HCT116 (cell line): ENCODE results near the gene CCKAR. TPM values are rescaled to one million over a fixed set of nuclear protein-coding genes. Genes with fewer than 3 reads are reported as not detected.

ENCODE experiments used
- ATAC-seq: fragments of 200-7000 bp; cut with Tn5 transposase; 2 replicates; pipeline ENCODE4 v1.9.1; 2020; ENCODE audit warnings: mild to moderate bottlenecking, moderate library complexity
- BruUV-seq: library from RNA; stranded (reverse); fragments of 400-500 nt; replicated peaks from 2 replicates; lab custom pipeline; 2021; lab: Mats Ljungman, UMichigan
- CTCF ChIA-PET: fragments of 300-600 bp; sonication (Branson Sonifier 250); formaldehyde crosslinking; loops from one replicate; lab custom pipeline; 2021; ENCODE audit warnings: antibody characterized with exemption; lab: Charles Lee
- POLR2A ChIA-PET: fragments of 300-600, 350-600 bp; sonication (Branson Sonifier 250); formaldehyde crosslinking; loops from one replicate; lab custom pipeline; 2021; ENCODE audit warnings: antibody characterized with exemption; lab: Charles Lee
- RAD21 ChIA-PET, 2 experiments: fragments of 300-600 bp; sonication (Branson Sonifier 250); formaldehyde crosslinking; loops; one replicate each; lab custom pipeline; 2023; ENCODE audit warnings: low total read pairs in 2 of 2; ENCODE audit not compliant: uncharacterized antibody in 2 of 2, unreplicated experiment in 2 of 2, low non-redundant PET in 1 of 2; lab: Charles Lee
- DNase-seq: peaks from one replicate; pipeline ENCODE4 v3.0.0-alpha.2; 2010; ENCODE audit warnings: low read depth, low spot score
- H2AFZ ChIP-seq: fragments of 200-600 bp; shearing (Covaris generic), sonication (generic); 2 replicates; pipeline ENCODE4 v1.6.1; 2017; ENCODE audit warnings: low read depth, mixed run types, mixed read lengths, antibody characterized with exemption, low read length; ENCODE audit not compliant: poor library complexity, severe bottlenecking
- H3K27ac ChIP-seq: 2 replicates; pipeline ENCODE4 v1.5.1; 2012; ENCODE audit warnings: low read depth, low read length
- H3K27me3 ChIP-seq: fragments of 200-600 bp; sonication (generic); 2 replicates; pipeline ENCODE4 v1.6.1; 2016; ENCODE audit warnings: mixed run types, low read length, mixed read lengths; ENCODE audit not compliant: insufficient read depth
- H3K36me3 ChIP-seq, 2 experiments: fragments of 200-500 bp in 1 of 2; fragments of 200-600 bp in 1 of 2; sonication (Bioruptor generic) in 1 of 2; sonication (generic) in 1 of 2; 2 replicates each; pipeline versions ENCODE4 v1.5.1 to v1.6.1; 2014 to 2016; ENCODE audit warnings: low read length in 2 of 2, inconsistent platforms in 1 of 2, mixed read lengths in 1 of 2, mixed run types in 1 of 2; ENCODE audit not compliant: insufficient read depth in 2 of 2, control insufficient read depth in 1 of 2
- H3K4me1 ChIP-seq, 2 experiments: fragments of 200-600 bp in 1 of 2; sonication (generic) in 1 of 2; 2 replicates each; pipeline versions ENCODE4 v1.5.1 to v1.6.1; 2012 to 2017; ENCODE audit warnings: low read length in 2 of 2, inconsistent platforms in 1 of 2, mild to moderate bottlenecking in 1 of 2, mixed read lengths in 1 of 2, mixed run types in 1 of 2, moderate library complexity in 1 of 2; ENCODE audit not compliant: insufficient read depth in 2 of 2, control insufficient read depth in 1 of 2
- H3K4me2 ChIP-seq: fragments of 200-600 bp; sonication (generic); 2 replicates; pipeline ENCODE4 v1.6.1; 2017; ENCODE audit warnings: mixed run types, low read length, mixed read lengths
- H3K4me3 ChIP-seq, 2 experiments: fragments of 200-600 bp in 1 of 2; sonication (generic) in 1 of 2; replicated peaks in 1 of 2; 2 replicates each; pipeline ENCODE4 v1.5.1; 2011 to 2016; ENCODE audit warnings: low read length in 2 of 2, control low read depth in 1 of 2, low read depth in 1 of 2, mild to moderate bottlenecking in 1 of 2, mixed read lengths in 1 of 2, mixed run types in 1 of 2
- H3K79me2 ChIP-seq: fragments of 200-600 bp; sonication (generic); 2 replicates; pipeline ENCODE4 v1.6.1; 2017; ENCODE audit warnings: mild to moderate bottlenecking, mixed run types, low read length, moderate library complexity, mixed read lengths; ENCODE audit not compliant: insufficient read depth
- H3K9ac ChIP-seq: fragments of 200-600 bp; sonication (generic); 2 replicates; pipeline ENCODE4 v1.6.1; 2016; ENCODE audit warnings: low read length, mixed read lengths
- H3K9me2 ChIP-seq: fragments of 200-600 bp; sonication (generic), shearing (Covaris generic); 2 replicates; pipeline ENCODE4 v1.6.1; 2017; ENCODE audit warnings: mixed run types, mild to moderate bottlenecking, moderate library complexity; ENCODE audit not compliant: insufficient read depth
- H3K9me3 ChIP-seq, 2 experiments: fragments of 200-500 bp in 1 of 2; fragments of 200-600 bp in 1 of 2; sonication (Bioruptor generic) in 1 of 2; sonication (generic) in 1 of 2; 2 replicates each; pipeline ENCODE4 v1.6.1; 2014 to 2017; ENCODE audit warnings: low read length in 2 of 2, mixed read lengths in 2 of 2, inconsistent platforms in 1 of 2, low read depth in 1 of 2, mild to moderate bottlenecking in 1 of 2, mixed run types in 1 of 2, moderate library complexity in 1 of 2; ENCODE audit not compliant: control insufficient read depth in 1 of 2, insufficient read depth in 1 of 2
- H4K20me1 ChIP-seq: fragments of 200-600 bp; sonication (generic), shearing (Covaris generic); 2 replicates; pipeline ENCODE4 v1.6.1; 2017; ENCODE audit warnings: mixed run types, mild to moderate bottlenecking, moderate library complexity; ENCODE audit not compliant: insufficient read depth
- CBX3 ChIP-seq: IDR thresholded peaks from 2 replicates; pipeline ENCODE4 v1.6.1; 2012; ENCODE audit warnings: low read depth
- ELF1 ChIP-seq: IDR thresholded peaks from 2 replicates; pipeline ENCODE4 v1.6.1; 2012; ENCODE audit warnings: low read depth, borderline replicate concordance
- EZH2phosphoT487 ChIP-seq: fragments of 200-600 bp; IDR thresholded peaks from 2 replicates; pipeline ENCODE4 v1.6.1; 2018; ENCODE audit warnings: antibody characterized with exemption, borderline replicate concordance
- FOSL1 ChIP-seq: IDR thresholded peaks from 2 replicates; pipeline ENCODE4 v1.6.1; 2012; ENCODE audit warnings: low read depth
- JUND ChIP-seq: IDR thresholded peaks from 2 replicates; pipeline ENCODE4 v1.6.1; 2012
- POLR2A ChIP-seq: IDR thresholded peaks from 2 replicates; pipeline ENCODE4 v1.7.0; 2011; ENCODE audit warnings: borderline replicate concordance; ENCODE audit not compliant: insufficient read depth, insufficient read length; ENCODE audit errors: extremely low read depth
- SRF ChIP-seq: IDR thresholded peaks from 2 replicates; pipeline ENCODE4 v1.6.1; 2012; ENCODE audit warnings: low read depth
- TCF7L2 ChIP-seq: IDR thresholded peaks from 2 replicates; pipeline ENCODE4 v1.7.0; 2011; ENCODE audit warnings: borderline replicate concordance, inconsistent platforms; ENCODE audit not compliant: insufficient read depth, insufficient read length; ENCODE audit errors: extremely low read depth
- YY1 ChIP-seq: IDR thresholded peaks from 2 replicates; pipeline ENCODE4 v1.6.1; 2011; ENCODE audit warnings: low read length, low read depth, moderate library complexity, mild to moderate bottlenecking; ENCODE audit not compliant: insufficient replicate concordance; ENCODE audit errors: extremely low read depth
- ZFX ChIP-seq: fragments of 450-650 bp; IDR thresholded peaks from 2 replicates; pipeline ENCODE4 v1.6.1; 2017
- ZNF274 ChIP-seq: fragments of 200-500 bp; sonication (Bioruptor generic); IDR thresholded peaks from 2 replicates; pipeline ENCODE4 v1.6.1; 2014; ENCODE audit warnings: mild to moderate bottlenecking, low read depth, low read length, inconsistent platforms
- intact Hi-C: fragments of 100-400 bp; cut with micrococcal nuclease; formaldehyde crosslinking; loops from 2 replicates; pipeline ENCODE4 v1.10.0; 2022
- total RNA-seq: library from RNA; stranded (reverse); gene quantifications from one replicate; pipeline ENCODE4 v1.2.1, GENCODE V29; 2021; ENCODE audit not compliant: unreplicated experiment
- TF ChIP-seq, protein P1 (sequence below): IDR thresholded peaks from 2 replicates; pipeline ENCODE4 v1.6.1; 2012
- TF ChIP-seq, protein P2 (sequence below): IDR thresholded peaks from 2 replicates; pipeline ENCODE4 v1.6.1; 2011; ENCODE audit warnings: mild to moderate bottlenecking, low read length, moderate library complexity; ENCODE audit not compliant: insufficient replicate concordance; ENCODE audit errors: extremely low read depth
- TF ChIP-seq, protein P3 (sequence below), 3 experiments: fragments of 200-600 bp in 1 of 3; sonication (generic) in 1 of 3; IDR thresholded peaks in 2 of 3; conservative IDR thresholded peaks in 1 of 3; 2 replicates each; pipeline ENCODE4 v1.5.1; 2012 to 2017; ENCODE audit warnings: low read depth in 2 of 3, low read length in 2 of 3, antibody characterized with exemption in 1 of 3, borderline replicate concordance in 1 of 3, control low read depth in 1 of 3, mild to moderate bottlenecking in 1 of 3, mixed read lengths in 1 of 3, mixed run types in 1 of 3, moderate library complexity in 1 of 3; ENCODE audit not compliant: insufficient read depth in 1 of 3

The CCKAR gene
- total RNA-seq, 1 experiment from 2014 or later, result not detected

DNA sequence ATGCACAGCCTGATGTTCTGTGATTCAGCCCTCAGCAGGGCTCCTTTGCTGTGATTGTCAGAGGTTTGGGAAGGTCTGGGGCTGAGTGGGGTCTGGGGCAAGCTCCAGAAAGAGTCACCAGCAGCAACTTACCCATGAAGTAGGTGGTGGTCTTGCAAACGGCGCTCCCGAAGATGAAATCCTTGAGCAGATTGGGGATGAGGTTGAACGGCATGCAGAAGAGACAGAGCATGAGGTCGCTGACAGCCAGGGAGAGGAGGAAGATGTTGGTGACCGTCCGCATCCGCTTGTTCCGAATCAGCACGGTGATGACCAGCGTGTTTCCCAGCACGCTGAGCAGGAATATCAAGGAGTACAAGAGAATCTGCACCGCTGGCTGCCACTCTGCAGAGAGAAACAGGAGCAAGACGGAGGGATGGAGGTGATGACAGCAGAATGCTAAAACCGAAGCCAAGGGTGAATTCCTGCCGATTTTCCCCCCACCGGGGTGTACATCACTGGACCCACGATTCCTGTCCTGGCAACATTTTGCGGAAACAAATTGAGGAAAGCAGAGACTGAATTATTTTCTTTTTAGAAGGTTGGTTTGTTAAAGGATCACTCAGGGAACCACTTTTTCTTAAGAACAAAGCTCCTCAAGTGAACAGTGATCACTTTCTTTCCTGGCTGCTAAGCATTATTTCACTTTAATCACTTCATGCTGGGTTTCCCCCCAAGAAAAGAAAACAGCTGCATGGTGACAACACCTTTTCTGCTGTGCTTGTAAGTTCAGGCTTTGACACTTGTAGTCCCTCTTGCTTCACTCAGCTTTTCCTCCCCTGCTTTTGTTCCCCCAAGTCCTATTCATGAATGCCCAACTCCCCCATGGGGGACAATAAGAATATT, 941 bp downstream of the CCKAR start:
- Histone ChIP-seq H3K4me3 (no peak overlapping the region), H3K9ac (no peak overlapping the region), H3K4me1 (no peaks in the 10 kb centered on the region), H3K9me2 (no peaks in the 10 kb centered on the region), H3K27me3 (peaks cover 5% of the 10 kb centered on the region), H3K79me2 (no peaks in the 10 kb centered on the region), H4K20me1 (no peaks in the 10 kb centered on the region), H3K36me3 (no peaks in the 10 kb centered on the region), H3K27ac (no peak overlapping the region), H3K9me3 (no peaks in the 10 kb centered on the region), H3K4me2 (no peak overlapping the region), H2AFZ (no peak overlapping the region)
- intact Hi-C loops, result no loop called here
- no peak for ATAC-seq
- CTCF ChIA-PET, result no interaction called here
- BruUV-seq, result no TSS peak
- RAD21 ChIA-PET, result no interaction called here
- POLR2A ChIA-PET, result no interaction called here
- TF ChIP-seq ELF1 (no peak), JUND (no peak), POLR2A (no peak), YY1 (no peak), SRF (no peak), ZNF274 (no peak), FOSL1 (no peak), TCF7L2 (no peak), ZFX (no peak), CBX3 (no peak), EZH2phosphoT487 (no peak)
- TF ChIP-seq, protein P1, sequence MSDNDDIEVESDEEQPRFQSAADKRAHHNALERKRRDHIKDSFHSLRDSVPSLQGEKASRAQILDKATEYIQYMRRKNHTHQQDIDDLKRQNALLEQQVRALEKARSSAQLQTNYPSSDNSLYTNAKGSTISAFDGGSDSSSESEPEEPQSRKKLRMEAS, result no peak
- TF ChIP-seq, protein P2, sequence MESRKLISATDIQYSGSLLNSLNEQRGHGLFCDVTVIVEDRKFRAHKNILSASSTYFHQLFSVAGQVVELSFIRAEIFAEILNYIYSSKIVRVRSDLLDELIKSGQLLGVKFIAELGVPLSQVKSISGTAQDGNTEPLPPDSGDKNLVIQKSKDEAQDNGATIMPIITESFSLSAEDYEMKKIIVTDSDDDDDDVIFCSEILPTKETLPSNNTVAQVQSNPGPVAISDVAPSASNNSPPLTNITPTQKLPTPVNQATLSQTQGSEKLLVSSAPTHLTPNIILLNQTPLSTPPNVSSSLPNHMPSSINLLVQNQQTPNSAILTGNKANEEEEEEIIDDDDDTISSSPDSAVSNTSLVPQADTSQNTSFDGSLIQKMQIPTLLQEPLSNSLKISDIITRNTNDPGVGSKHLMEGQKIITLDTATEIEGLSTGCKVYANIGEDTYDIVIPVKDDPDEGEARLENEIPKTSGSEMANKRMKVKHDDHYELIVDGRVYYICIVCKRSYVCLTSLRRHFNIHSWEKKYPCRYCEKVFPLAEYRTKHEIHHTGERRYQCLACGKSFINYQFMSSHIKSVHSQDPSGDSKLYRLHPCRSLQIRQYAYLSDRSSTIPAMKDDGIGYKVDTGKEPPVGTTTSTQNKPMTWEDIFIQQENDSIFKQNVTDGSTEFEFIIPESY, result no peak
- TF ChIP-seq, protein P3, sequence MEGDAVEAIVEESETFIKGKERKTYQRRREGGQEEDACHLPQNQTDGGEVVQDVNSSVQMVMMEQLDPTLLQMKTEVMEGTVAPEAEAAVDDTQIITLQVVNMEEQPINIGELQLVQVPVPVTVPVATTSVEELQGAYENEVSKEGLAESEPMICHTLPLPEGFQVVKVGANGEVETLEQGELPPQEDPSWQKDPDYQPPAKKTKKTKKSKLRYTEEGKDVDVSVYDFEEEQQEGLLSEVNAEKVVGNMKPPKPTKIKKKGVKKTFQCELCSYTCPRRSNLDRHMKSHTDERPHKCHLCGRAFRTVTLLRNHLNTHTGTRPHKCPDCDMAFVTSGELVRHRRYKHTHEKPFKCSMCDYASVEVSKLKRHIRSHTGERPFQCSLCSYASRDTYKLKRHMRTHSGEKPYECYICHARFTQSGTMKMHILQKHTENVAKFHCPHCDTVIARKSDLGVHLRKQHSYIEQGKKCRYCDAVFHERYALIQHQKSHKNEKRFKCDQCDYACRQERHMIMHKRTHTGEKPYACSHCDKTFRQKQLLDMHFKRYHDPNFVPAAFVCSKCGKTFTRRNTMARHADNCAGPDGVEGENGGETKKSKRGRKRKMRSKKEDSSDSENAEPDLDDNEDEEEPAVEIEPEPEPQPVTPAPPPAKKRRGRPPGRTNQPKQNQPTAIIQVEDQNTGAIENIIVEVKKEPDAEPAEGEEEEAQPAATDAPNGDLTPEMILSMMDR (IDR thresholded peaks at IDR 0.05 in 2 of 3, conservative IDR thresholded peaks at IDR 0.05 in 1 of 3; ENCODE audit: borderline replicate concordance in 1 of 3, insufficient read depth in 1 of 3, low read depth in 2 of 3, low read length in 2 of 3), result no peak
- DNase-seq, result no peak
